HG03460 (cell line): ENCODE measurements around the gene ARSG.
A peak's percentile ranks its signal among the peaks of the same experiment; 100 is the strongest.

Source experiments
- ATAC-seq: cut with Tn5 transposase; IDR thresholded peaks from one replicate; pipeline ENCODE4 v1.9.1; 2021; ENCODE audit not compliant: unreplicated experiment

The ARSG gene

DNA sequence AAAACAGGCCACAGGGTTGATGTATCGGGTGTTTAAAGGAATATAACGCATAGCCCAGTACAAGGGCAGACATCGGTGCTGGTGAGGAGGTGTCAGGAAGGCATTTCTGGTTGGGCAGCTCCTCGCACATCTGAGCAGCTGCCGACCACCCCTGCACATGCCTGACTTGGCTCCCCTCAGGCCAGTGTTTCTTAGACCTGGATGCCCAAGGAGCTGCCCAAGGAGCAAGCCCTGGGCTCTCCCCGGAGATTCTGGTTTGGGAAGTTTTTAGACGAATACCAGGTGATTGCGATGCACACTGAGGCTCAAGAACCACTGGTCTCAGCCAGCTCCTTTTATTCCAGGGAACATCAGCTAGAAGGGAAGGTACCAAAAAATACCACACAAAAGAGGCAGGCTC is 154.4 kb downstream of the ARSG start:
- ATAC-seq: no peak

DNA sequence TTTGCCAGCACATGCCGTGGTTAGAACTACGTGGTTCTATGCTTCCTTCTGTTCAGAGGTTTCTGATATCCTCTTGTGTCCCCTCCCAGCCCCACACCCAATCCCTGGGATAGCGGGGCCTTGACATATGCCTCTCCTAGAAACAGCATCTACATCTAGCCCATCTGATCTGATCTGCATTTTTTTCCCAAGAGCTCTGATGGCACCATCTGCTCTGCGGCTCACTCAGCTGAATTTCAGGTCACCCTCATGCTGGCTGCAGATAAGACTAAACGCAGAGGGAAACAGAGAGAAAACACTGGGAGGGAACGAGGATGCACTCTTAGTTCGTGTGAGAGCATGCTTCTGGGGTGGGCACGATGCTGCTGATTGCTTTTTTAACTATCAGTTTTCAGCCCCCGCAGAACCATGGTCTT is 155.3 kb downstream of the ARSG start:
- ATAC-seq: no peak

DNA sequence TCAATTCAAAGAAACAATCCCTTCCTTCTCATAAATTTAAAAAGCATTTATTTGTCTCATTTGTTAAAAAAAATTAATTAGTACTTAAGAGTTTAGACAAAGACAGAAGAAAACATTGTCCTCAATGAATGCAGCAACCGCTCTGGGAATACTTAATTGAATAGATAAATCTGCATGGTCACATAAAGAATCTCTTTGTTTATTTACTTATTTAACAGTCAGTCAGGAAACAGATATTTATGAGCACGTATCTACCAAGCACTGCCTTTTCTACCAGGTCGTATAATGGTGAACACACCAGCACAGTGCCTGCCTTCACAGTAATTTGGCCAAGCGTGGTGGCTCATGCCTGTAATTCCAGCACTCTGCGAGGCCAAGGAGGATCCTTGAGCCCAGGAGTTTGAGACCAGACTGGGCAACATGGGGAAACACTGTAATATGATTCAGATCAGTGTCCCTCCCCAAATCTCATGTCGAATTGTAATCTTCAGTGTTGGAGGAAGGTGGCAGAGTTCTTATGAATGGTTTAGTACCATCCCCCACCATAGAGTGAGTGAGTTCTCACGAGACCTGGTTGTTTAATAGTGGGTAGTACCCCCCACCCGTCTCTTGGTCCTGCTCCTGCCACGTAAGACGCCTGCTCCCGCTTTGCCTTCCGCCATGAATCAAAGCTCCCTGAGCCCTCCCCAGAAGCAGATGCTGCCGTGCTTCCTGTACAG is 157.9 kb downstream of the ARSG start:
- ATAC-seq: no peak

- ATAC-seq: no peak
These were observed 159.1 kb downstream of the ARSG start for GRCh38 chr17:68450391-68450790.

- ATAC-seq: no peak
These were observed 159.5 kb downstream of the ARSG start for GRCh38 chr17:68450801-68451200.

DNA sequence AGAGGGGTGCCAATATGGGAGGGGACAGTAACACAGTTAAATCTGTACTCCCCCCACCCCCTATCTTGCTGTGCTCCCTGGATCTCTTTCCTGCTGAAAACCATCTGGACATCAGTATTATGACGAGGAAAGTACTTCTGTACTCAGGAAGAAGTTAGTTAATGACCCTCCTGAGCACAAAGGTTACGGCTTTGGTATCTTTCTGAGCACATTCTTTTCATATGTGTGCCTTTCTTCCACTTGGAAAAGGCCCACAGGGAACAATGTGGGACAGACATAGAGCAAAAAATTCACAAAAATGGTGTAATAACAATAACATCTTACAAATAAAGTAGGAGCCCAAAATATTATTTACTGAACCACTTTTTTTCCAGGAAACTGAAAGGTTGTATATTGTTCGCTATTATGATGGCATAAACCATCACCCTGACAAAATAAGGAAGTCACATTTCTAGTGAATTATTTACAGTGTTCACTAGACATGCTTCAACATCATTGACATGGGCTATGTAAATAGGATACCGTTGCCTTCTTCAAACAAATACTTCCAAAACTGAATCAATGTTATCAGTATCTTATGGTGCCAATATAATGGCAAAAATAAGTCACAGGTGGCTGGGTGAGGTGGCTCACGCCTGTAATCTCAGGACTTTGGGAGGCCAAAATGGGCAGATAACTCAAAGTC is 160.5 kb downstream of the ARSG start:
- ATAC-seq: no peak

GRCh38 chr17:68452724-68453290 is 161.5 kb downstream of the ARSG start:
- ATAC-seq: no peak

DNA sequence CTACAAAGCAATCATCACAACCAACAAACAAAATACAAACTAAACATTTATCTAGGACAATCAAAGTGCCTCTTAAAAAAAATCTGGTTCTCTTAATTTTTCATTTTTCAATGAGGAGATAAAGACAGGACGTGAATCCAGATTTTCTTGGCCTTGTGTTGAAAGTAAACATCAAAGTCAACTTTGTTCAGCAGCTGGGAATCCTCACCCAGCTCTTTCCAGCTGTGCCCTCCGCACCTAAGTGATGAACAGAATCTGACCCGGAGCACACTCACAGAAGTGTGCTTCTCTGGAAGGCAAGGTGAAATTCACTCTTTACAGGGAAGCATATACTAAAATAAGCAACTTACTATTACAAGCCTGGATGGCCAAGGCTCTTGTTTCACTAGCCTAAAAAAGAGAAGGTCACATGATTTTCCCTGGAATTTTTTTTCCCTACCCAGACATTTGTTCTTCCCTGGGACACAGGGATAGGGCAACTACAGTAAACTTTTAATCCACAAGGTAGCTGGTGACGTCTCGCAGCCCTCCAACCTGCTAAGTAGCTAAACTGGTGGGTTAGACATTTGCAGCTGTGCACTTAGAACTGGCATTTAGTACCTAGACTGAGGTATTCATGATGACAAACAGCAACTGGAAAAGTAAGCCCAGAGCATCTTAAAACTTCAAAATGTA is 162.8 kb downstream of the ARSG start:
- no peak for ATAC-seq

DNA sequence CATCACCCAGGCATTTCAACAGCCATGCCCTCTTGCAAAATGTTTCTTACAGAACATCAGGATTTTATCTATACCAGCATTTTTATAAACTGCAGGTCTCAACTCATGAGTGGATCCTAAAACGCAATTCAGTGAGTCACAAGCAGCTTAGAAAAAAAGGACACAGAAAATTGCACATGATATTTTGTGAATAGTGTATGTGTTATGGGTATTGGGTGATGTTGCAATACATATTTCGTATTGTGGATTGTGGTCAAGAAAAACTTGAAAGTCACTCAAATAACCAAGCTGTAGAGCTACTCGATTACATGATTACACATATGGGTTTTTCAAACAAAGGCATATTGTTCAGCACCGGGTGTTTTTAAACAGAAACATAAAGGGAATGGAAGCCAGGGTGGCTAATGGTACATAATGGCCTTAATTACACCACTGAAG is 164.6 kb downstream of the ARSG start:
- ATAC-seq: no peak

GRCh38 chr17:68456339-68457167 is 165.3 kb downstream of the ARSG start:
- ATAC-seq: no peak

DNA sequence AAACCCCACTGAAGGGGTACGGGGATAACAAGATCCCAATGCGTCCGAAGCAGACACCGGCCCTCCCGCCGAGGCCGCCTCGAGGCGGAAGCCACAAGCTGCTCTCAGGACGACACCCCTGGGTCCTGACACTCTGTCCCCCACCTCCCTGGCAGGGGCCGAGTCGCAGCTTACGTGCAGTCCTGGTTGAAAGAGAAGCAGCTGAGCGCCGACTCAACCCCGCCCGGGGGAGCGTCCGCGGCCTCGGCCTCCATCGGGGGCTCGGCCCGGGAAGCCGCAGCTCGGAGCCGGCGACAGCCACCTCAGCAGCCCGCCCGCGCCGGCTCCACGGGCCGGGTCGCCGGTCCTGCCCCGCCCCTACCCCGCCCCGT is 165.9 kb downstream of the ARSG start, which contains the start of gene WIPI1:
WIPI1 (minus strand) TSS at position 329 of the 371 bp plus-strand sequence; CDS start at position 254, 75 bp downstream.
- ATAC-seq: peak; percentile 31

DNA sequence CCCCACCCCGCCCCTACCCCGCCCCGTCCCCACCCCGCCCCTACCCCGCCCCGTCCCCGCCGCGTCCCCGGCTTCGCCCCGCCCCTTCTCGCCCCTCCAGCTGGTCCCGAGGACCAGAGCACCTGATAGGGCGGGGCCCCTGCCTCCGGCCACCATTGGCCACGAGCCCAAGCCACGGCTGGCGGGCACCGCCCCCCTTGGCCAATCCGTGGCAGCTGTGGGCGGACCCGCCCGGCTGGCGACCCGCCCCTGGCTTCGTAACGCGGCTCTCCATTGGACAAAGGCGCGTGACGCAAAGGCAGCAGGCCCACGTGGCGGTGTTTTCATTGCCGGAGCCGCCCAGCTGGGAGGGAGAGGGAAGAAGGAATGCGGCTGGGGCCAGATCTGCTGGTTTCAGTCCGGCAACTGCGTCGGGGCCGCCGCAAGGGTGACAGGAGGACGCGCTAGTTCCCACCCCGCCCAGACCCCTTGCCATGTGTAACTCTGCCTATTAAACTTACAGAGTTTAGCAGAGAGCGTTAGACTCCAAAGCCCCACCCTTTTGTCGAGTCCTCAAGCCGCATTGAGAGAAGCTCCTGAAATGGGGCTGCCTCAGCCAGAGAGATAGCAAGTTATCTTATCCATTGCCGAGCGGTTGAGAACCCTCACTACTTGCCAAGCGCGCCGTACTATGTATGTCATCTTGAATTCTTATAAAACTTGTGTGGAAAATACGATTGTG is 166.4 kb downstream of the ARSG start:
- ATAC-seq: peak; percentile 67

- ATAC-seq: no peak
These were observed 167.2 kb downstream of the ARSG start for GRCh38 chr17:68458260-68459036.

- ATAC-seq: no peak
These were observed 167.8 kb downstream of the ARSG start for GRCh38 chr17:68459037-68459639.

DNA sequence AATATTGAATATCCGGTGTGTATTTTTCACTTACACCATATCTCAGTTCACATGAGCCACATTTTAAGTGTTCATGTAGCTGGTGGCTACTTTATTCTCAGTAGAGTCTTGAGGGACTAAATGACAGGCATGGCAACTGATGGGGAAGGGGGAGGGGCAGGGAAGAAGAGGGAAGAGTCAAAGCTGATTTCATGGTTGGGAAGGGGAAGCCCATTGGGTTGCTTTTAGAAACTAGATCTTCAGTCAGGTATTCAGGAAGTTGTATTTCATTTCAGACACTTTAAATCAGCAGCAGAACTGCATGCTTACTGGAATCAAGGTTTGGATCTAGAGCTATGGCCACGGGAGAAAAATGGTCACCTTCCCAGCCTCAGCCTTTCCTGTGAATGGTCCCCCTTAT is 168.9 kb downstream of the ARSG start:
- ATAC-seq: no peak

DNA sequence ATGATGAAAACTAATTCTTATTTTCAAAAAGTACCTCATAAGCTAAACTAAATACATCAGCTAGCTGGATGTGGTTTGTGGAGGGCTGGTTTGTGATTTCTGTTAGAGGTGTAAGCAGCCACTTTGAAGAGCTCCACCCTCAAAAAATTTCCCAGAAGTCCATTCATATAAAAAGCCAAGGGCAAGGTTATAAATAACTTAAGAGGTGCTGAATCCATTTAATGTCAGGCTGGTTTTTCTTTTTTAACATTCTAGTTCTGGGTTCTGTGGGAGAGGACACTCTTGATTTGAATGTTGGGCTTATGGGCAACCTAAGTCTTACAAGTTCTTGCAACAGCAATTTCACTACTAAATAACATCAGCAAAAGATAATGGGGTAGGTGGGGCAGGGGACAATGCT is 169.4 kb downstream of the ARSG start:
- no peak for ATAC-seq

DNA sequence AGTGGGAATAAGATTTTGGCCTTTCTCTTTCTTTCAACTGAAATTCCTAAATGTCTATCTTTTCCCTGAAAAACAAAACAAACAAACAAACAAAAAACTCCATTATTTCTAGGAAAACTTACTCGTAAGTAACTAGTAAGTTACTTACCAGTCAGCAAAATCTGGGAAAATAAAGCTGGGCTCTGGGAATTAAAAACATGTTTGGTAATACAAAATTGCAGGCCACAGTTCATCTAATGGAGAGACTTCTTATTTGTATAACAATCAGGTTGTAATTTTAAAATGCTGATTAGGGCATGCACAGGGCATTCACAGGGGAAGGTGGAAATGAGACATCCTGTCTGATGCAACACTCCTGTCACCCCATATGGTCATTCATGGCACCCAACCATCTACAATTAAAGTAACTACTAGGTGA is 169.8 kb downstream of the ARSG start:
- ATAC-seq: no peak

GRCh38 chr17:68461589-68461988 is 170.3 kb downstream of the ARSG start:
- no peak for ATAC-seq
